HG03064 (cell line): ENCODE measurements around the gene FBXO2.
"Not testable (repeated sequence)": the region's sequence is repeated elsewhere in the genome, so short reads cannot be mapped to it uniquely, and the experiment has no call there.

Experiments
- ATAC-seq: cut with Tn5 transposase; IDR thresholded peaks from one replicate; pipeline ENCODE4 v1.9.1; 2021; ENCODE audit warnings: low read depth; ENCODE audit not compliant: unreplicated experiment

FBXO2 gene

GRCh38 chr1:11639372-11639771 lies 14.9 kb downstream of the FBXO2 start:
- ATAC-seq, result no peak

DNA sequence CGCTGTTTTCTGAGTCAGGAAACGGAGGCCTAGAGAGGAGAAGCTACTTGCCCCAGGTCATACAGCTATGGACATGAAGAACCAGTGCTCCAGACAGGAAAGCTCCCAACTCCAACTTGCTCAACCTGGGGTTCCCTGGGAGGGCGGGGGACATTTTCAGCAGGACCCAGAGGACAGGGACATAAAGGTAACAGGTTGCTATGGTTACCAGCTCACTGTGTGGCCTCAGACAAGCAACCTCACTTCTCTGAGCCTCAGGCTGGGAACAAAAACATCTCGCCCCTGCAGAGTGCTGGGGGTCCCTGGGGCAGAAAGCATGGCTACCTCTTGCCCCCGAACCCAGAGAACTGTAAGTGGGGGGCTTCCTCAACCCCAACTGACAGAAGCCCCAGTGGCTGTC lies 16.1 kb downstream of the FBXO2 start:
- ATAC-seq, result no peak

DNA sequence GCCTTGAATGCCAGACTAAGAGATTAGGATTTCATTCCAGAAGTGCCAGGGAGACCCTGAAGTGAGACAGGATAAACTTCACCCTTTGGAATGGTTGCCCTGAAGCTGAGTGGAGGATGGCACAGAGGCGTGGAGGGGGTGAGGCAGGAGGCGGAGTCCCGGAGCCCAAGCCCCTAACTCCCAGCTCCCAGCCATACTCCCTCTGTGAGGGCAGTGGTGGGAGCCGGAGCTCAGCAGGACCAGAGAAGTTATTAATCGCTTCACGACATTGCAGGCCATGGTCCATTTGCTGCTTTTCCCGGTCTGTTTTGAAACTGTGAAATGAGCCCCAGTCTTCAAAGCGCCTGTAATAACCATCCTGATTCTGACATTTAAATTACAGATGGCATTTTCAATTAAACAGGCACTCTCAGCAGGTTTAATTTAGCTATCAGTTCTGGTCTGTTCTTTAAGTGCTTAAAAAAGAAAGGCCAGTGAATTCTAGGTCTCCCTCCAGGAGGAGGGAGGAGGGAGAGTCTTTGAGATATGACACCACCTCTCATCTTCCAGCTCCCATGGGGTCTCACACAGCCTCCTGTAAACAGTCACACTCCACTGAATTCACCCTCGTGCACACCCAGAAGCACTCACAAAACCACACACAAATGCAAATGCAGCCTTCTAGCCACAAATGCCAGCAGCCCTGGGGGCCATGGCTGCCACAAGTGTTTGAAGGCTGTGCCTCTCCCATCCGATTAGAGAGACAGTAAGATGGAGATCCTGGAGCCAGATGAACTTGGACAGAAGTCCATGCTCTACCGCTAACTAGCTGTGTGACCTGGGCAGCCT lies 19.6 kb downstream of the FBXO2 start:
- no peak for ATAC-seq

- ATAC-seq, result no peak
Observed at GRCh38 chr1:11629184-11630016, 24.8 kb downstream of the FBXO2 start.

GRCh38 chr1:11628767-11629166 lies 25.5 kb downstream of the FBXO2 start:
- no peak for ATAC-seq

DNA sequence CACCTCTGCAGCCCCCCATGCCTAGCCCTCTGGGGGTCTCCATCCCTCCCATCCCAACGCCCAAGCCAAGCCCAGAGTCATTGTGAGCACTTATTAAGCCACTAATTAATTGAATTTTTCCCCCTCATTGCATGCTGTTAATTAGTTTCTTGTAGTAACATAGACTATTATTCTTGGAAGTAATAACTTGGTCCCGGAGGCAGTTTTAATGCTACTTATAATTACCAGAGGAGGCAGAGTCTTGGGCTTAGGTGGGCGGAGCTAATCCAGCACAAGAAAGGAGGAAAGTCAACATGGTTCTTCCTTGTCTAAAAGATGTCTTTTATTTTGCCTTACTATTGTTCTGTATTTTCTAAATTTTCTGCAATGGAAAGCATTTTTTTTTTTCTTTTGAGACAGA lies 27.7 kb downstream of the FBXO2 start:
- ATAC-seq, result no peak

DNA sequence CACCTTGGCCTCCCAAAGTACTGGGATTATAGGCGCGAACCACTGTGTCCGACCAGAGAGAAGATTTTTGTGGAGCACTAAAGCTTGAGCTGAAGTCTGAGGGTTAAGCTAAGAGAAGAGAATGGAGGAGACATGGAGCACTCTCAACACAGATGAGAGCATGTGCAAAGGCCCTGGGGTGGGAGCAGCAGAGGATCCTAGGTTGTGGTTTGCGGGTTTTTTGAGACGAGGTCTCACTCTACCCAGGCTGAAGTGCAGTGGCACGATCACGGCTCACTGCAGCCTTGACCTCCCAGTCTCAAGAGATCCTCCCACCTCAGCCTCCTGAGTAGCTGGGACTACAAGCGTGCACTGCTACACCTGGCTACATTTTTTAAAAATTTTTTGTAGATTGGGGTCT lies 30.5 kb downstream of the FBXO2 start:
- no peak for ATAC-seq

GRCh38 chr1:11622398-11622797 lies 31.8 kb downstream of the FBXO2 start:
- ATAC-seq, result no peak

GRCh38 chr1:11620924-11621323 lies 33.3 kb downstream of the FBXO2 start:
- no peak for ATAC-seq

DNA sequence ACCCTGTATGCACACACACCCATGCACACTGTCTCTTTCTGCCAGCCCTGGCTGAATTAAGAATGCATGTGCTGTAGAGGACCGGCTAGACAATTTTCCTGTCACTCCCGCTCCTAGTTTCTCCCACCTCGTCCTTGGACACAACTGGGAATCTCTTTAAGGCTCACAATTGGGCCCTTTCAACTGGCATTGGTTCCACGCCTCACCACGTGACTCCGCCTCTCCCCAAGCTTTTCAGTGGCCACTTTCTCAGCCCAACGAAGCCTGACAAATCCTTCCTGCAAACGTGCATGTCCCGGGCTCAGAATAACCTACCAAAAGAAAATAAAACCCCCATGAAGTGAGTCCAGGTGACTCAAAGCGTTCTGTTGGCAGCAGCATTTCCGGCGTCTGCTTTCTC lies 33.8 kb downstream of the FBXO2 start:
- no peak for ATAC-seq

DNA sequence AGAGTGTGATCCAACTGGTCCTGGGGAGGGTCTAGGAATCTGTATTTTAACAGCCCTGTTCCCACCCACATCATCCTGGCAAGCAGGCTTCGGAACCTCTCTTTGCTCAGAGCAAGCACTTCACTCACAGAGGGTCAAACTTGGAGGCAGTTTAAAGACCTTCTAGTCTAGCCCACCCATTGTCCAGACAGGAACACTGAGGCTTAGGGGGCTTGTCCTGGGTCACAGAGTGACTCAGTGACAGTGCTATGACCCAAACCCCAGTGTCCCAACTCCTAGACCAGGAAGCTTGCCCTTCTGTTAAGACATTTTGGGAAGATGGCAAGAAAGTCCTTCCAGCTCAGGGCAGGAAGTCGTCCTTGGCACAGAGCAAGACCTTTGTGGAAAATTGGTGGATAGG lies 36.5 kb downstream of the FBXO2 start:
- no peak for ATAC-seq

DNA sequence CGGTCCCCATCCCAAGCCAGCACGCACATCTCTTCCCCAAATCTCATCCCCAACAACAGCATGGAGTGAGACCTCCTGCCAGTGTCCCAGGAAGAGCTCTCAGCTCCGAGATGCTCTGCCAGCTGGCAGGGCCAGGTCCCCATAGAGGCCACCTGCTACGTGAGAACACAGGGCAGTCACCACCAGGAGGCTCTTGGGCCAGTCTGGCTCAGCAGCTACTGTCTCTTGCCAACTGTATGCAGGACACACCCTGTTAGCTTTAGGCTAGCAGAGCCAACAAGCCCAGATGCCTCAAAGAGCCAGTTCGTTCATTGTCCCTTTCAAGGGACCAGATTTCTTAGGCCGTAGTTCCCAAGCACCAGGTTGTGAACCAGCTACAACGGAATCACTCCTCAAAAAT lies 36.9 kb downstream of the FBXO2 start:
- ATAC-seq, result no peak

DNA sequence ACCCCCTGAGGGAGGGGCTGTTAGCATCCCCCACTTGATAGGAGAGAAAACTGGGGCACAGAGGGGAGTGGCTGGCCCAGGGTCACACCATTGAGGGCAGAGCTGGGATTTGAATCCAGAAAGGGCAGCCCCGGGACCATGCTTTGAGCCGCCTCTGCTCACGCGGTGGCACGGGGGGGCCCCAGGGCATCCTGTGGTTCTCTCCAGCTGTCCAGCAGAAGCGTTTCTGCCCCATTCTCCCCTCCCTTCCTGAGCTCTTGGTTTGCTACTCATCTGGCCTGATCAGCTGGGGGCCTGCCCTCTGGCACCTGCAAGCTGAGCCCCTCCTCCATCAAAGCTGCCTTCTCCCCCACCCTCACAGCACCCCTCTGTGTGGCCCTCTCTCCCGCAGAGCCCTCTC lies 37.5 kb downstream of the FBXO2 start:
- no peak for ATAC-seq

DNA sequence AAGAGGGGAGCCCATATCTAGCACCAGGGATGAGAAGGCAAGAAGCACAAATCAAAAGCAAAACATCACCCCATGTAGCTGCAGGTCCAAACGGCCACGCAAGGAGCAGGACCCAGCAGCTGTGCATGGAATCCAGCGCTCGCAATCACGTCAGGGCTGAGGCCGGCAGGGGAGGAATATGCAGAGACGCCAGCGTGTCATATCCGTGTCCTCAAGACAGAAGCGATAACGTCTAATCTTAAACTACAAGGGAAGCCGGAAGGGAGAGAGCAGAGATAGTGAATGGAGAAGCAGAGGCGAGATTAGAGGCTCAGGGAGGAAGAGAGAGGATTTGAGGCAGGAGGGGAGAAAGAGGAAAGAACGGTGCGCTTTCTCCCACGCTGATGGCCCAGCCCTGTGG lies 39.1 kb downstream of the FBXO2 start:
- no peak for ATAC-seq

DNA sequence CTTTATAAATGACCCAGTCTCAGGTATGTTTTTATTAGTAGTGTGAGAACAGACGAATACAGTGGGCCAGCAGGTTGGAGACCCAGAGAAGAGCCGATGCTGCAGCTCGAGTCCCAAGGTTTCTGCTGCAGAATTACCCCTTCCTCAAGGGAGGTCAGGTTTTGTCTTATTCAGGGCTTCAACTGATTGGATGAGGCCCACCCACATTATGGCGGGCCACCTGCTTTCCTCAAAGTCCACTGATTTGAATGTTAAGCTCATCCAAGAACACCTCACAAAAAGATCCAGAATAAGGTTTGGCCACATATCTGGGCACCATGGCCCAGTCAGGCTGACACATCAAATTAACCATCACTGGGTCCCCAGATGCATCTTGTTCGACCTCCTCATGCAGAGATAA lies 40.9 kb downstream of the FBXO2 start:
- ATAC-seq, result no peak

GRCh38 chr1:11611638-11612327 lies 42.4 kb downstream of the FBXO2 start:
- no peak for ATAC-seq

GRCh38 chr1:11610629-11611180 lies 43.5 kb downstream of the FBXO2 start:
- no peak for ATAC-seq

- ATAC-seq, result not testable (repeated sequence)
Observed at GRCh38 chr1:11609378-11609777, 44.9 kb downstream of the FBXO2 start.

GRCh38 chr1:11608596-11609130 lies 45.6 kb downstream of the FBXO2 start:
- not testable (repeated sequence) for ATAC-seq

- no peak for ATAC-seq
Observed at GRCh38 chr1:11606775-11607174, 47.5 kb downstream of the FBXO2 start.

DNA sequence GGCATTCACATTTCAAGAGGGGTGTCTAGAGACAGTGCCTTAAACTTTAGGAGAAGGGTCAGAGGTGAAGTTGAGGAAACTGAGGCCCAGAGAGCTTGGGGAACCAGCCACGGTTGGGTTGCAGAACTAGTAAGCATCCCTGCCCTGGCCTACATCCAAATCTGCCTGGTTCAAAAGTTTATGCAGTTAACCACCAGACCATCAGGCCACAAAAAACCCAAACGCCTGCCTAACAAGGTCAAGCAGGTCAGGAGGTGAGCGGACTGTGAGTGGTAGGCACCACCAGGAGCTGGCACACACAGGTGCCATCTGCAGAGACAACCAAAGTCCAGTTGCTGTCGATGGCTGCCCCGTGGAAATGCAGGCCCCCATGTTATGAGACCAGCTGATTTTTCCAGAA lies 51.2 kb downstream of the FBXO2 start:
- ATAC-seq, result no peak
